ENCODE data around the gene ARHGEF28.

- TF ChIP-seq, protein P1, sequence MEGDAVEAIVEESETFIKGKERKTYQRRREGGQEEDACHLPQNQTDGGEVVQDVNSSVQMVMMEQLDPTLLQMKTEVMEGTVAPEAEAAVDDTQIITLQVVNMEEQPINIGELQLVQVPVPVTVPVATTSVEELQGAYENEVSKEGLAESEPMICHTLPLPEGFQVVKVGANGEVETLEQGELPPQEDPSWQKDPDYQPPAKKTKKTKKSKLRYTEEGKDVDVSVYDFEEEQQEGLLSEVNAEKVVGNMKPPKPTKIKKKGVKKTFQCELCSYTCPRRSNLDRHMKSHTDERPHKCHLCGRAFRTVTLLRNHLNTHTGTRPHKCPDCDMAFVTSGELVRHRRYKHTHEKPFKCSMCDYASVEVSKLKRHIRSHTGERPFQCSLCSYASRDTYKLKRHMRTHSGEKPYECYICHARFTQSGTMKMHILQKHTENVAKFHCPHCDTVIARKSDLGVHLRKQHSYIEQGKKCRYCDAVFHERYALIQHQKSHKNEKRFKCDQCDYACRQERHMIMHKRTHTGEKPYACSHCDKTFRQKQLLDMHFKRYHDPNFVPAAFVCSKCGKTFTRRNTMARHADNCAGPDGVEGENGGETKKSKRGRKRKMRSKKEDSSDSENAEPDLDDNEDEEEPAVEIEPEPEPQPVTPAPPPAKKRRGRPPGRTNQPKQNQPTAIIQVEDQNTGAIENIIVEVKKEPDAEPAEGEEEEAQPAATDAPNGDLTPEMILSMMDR (IDR thresholded peaks at IDR 0.05; ENCODE audit: low read depth, low read length), result no peak
- TF ChIP-seq POLR2A (IDR thresholded peaks at IDR 0.05; ENCODE audit: extremely low read depth, insufficient read length) (no peak), MYC (IDR thresholded peaks at IDR 0.05; ENCODE audit: low read depth, low read length) (no peak)
- TF ChIP-seq, protein P2, sequence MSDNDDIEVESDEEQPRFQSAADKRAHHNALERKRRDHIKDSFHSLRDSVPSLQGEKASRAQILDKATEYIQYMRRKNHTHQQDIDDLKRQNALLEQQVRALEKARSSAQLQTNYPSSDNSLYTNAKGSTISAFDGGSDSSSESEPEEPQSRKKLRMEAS (IDR thresholded peaks at IDR 0.05; ENCODE audit: low read depth, low read length), result no peak
Measured at GRCh38 chr5:73917891-73918290, 291.9 kb downstream of the ARHGEF28 start.

Measured in NB4 (cell line).